ENCODE data around the gene STX18. TPM values are rescaled to one million over a fixed set of nuclear protein-coding genes. Genes with fewer than 3 reads are reported as not detected.

Gene STX18
- total RNA-seq, 1 donor from 2014 or later = 21.1 TPM

GRCh38 chr4:4388311-4388790 is 153.5 kb downstream of the STX18 start:
- Mint-ChIP-seq H3K27ac (ENCODE audit: unreplicated experiment) (no peak overlapping the region), H3K36me3 (ENCODE audit: low read depth) (peaks cover 2% of the 10 kb centered on the region), H3K4me1 (ENCODE audit: low read depth) (peaks cover 11% of the 10 kb centered on the region), H3K4me3 (ENCODE audit: unreplicated experiment) (peak overlapping the region; percentile 6), H3K27me3 (ENCODE audit: low read depth) (peaks cover 57% of the 10 kb centered on the region), H3K9me3 (ENCODE audit: low read depth) (no peaks in the 10 kb centered on the region)
- DNase-seq (ENCODE audit: low spot score) = no peak
- TF ChIP-seq CTCF (IDR thresholded peaks at IDR 0.05) = no peak

GRCh38 chr4:4387531-4388310 is 154.1 kb downstream of the STX18 start:
- no peak for TF ChIP-seq CTCF (IDR thresholded peaks at IDR 0.05)
- Mint-ChIP-seq H3K4me1 (ENCODE audit: low read depth) (peaks cover 11% of the 10 kb centered on the region), H3K4me3 (ENCODE audit: unreplicated experiment) (peak overlapping the region; percentile 54), H3K36me3 (ENCODE audit: low read depth) (peaks cover 2% of the 10 kb centered on the region), H3K9me3 (ENCODE audit: low read depth) (no peaks in the 10 kb centered on the region), H3K27me3 (ENCODE audit: low read depth) (peaks cover 56% of the 10 kb centered on the region), H3K27ac (ENCODE audit: unreplicated experiment) (no peak overlapping the region)
- peak; percentile 72 for DNase-seq (ENCODE audit: low spot score)

- H3K4me3 Mint-ChIP-seq (ENCODE audit: unreplicated experiment) = peak within 1 kb of the TSS; percentile 66
- no peak within 1 kb of the TSS for H3K27ac Mint-ChIP-seq (ENCODE audit: unreplicated experiment)
- no peak for TF ChIP-seq CTCF (IDR thresholded peaks at IDR 0.05)
- DNase-seq (ENCODE audit: low spot score) = peak; percentile 76
- H3K9me3 Mint-ChIP-seq (ENCODE audit: low read depth) = no peaks in the 10 kb centered on the region
- peaks cover 62% of the 10 kb centered on the region for H3K27me3 Mint-ChIP-seq (ENCODE audit: low read depth)
- H3K4me1 Mint-ChIP-seq (ENCODE audit: low read depth) = peaks cover 11% of the 10 kb centered on the region
- peaks cover 2% of the 10 kb centered on the region for H3K36me3 Mint-ChIP-seq (ENCODE audit: low read depth)
These were observed 155.0 kb downstream of the STX18 start, which contains the start of gene NSG1 for GRCh38 chr4:4386736-4387392. Gene NSG1 (plus strand): TSS chr4:4387102. CDS start chr4:4387630, 528 bp downstream.

GRCh38 chr4:4386296-4386735 is 155.5 kb downstream of the STX18 start:
- H3K9me3 Mint-ChIP-seq (ENCODE audit: low read depth) = no peaks in the 10 kb centered on the region
- no peak overlapping the region for H3K27ac Mint-ChIP-seq (ENCODE audit: unreplicated experiment)
- H3K4me3 Mint-ChIP-seq (ENCODE audit: unreplicated experiment) = peak overlapping the region; percentile 66
- peaks cover 64% of the 10 kb centered on the region for H3K27me3 Mint-ChIP-seq (ENCODE audit: low read depth)
- no peak for TF ChIP-seq CTCF (IDR thresholded peaks at IDR 0.05)
- peaks cover 2% of the 10 kb centered on the region for H3K36me3 Mint-ChIP-seq (ENCODE audit: low read depth)
- DNase-seq (ENCODE audit: low spot score) = no peak
- H3K4me1 Mint-ChIP-seq (ENCODE audit: low read depth) = peaks cover 11% of the 10 kb centered on the region

- peaks cover 11% of the 10 kb centered on the region for H3K4me1 Mint-ChIP-seq (ENCODE audit: low read depth)
- H3K4me3 Mint-ChIP-seq (ENCODE audit: unreplicated experiment) = peak overlapping the region; percentile 66
- H3K9me3 Mint-ChIP-seq (ENCODE audit: low read depth) = no peaks in the 10 kb centered on the region
- H3K27ac Mint-ChIP-seq (ENCODE audit: unreplicated experiment) = no peak overlapping the region
- TF ChIP-seq CTCF (IDR thresholded peaks at IDR 0.05) = no peak
- H3K36me3 Mint-ChIP-seq (ENCODE audit: low read depth) = peaks cover 2% of the 10 kb centered on the region
- DNase-seq (ENCODE audit: low spot score) = no peak
- peaks cover 66% of the 10 kb centered on the region for H3K27me3 Mint-ChIP-seq (ENCODE audit: low read depth)
These were observed 156.0 kb downstream of the STX18 start for GRCh38 chr4:4385729-4386295.
